IMR-90 (cell line): Measurements from ENCODE around the gene ASB4. TPM values are rescaled to one million over a fixed set of nuclear protein-coding genes. Genes with fewer than 3 reads are reported as not detected.

Experiments used
- ATAC-seq: fragments of 200-7000 bp; cut with Tn5 transposase; 2 replicates; pipeline ENCODE4 v1.9.1; 2020; ENCODE audit warnings: low read depth, mild to moderate bottlenecking, moderate library complexity
- BruUV-seq: library from RNA; stranded (reverse); fragments of 400-500 nt; replicated peaks from 2 replicates; lab custom pipeline; 2021; lab: Mats Ljungman, UMichigan
- CTCF ChIA-PET: fragments of 300-600 bp; formaldehyde crosslinking; extraction: SDS; loops from one replicate; lab custom pipeline; 2021; ENCODE audit warnings: antibody characterized with exemption; lab: Yijun Ruan, JAX
- POLR2A ChIA-PET: fragments of 300-600 bp; sonication (Branson Sonifier 250); formaldehyde crosslinking; loops from one replicate; lab custom pipeline; 2022; ENCODE audit warnings: antibody characterized with exemption; ENCODE audit not compliant: unreplicated experiment; lab: Charles Lee
- DNase-seq: peaks from one replicate; pipeline ENCODE4 v3.0.0; 2013
- H2AFZ ChIP-seq: replicated peaks from 2 replicates; pipeline ENCODE3; 2013; ENCODE audit warnings: low read length, mild to moderate bottlenecking; ENCODE audit not compliant: poor library complexity
- H2AK5ac ChIP-seq: 2 replicates; pipeline ENCODE4 v1.6.1; 2013; ENCODE audit warnings: low read depth, low read length, inconsistent platforms
- H2AK9ac ChIP-seq: replicated peaks from 2 replicates; pipeline ENCODE3; 2013; ENCODE audit warnings: mild to moderate bottlenecking, low read depth, low read length, moderate library complexity; ENCODE audit not compliant: poor library complexity
- H2BK120ac ChIP-seq: 2 replicates; pipeline ENCODE4 v1.6.1; 2013; ENCODE audit warnings: low read depth, low read length, inconsistent platforms
- H2BK15ac ChIP-seq: 3 replicates; pipeline ENCODE4 v1.6.1; 2013; ENCODE audit warnings: low read depth, low read length, inconsistent platforms
- H2BK20ac ChIP-seq: 2 replicates; pipeline ENCODE4 v1.6.1; 2013; ENCODE audit warnings: low read depth, mild to moderate bottlenecking, inconsistent platforms, low read length, moderate library complexity
- H2BK5ac ChIP-seq: 2 replicates; pipeline ENCODE4 v1.6.1; 2013; ENCODE audit warnings: mild to moderate bottlenecking, low read depth, low read length, inconsistent platforms; ENCODE audit not compliant: poor library complexity, severe bottlenecking
- H3K14ac ChIP-seq: replicated peaks from 2 replicates; pipeline ENCODE4 v1.6.1; 2013; ENCODE audit warnings: low read depth, low read length, inconsistent platforms
- H3K18ac ChIP-seq: 2 replicates; pipeline ENCODE4 v1.6.1; 2013; ENCODE audit warnings: low read depth, low read length, control low read depth
- H3K23ac ChIP-seq: 2 replicates; pipeline ENCODE4 v1.6.1; 2013; ENCODE audit warnings: low read depth, low read length, inconsistent platforms
- H3K27ac ChIP-seq: 2 replicates; pipeline ENCODE4 v1.5.1; 2013; ENCODE audit warnings: mild to moderate bottlenecking, control low read depth, low read length; ENCODE audit not compliant: insufficient read depth
- H3K27me3 ChIP-seq: 2 replicates; pipeline ENCODE4 v1.6.1; 2013; ENCODE audit warnings: low read length; ENCODE audit not compliant: control insufficient read depth, insufficient read depth
- H3K36me3 ChIP-seq: 2 replicates; pipeline ENCODE4 v1.6.1; 2013; ENCODE audit warnings: low read length, mixed read lengths; ENCODE audit not compliant: control insufficient read depth, insufficient read depth
- H3K4ac ChIP-seq: 2 replicates; pipeline ENCODE4 v1.6.1; 2013; ENCODE audit warnings: low read depth, low read length, inconsistent platforms
- H3K4me1 ChIP-seq: 2 replicates; pipeline ENCODE4 v1.6.1; 2013; ENCODE audit warnings: low read length, mixed read lengths; ENCODE audit not compliant: control insufficient read depth, insufficient read depth
- H3K4me2 ChIP-seq: 2 replicates; pipeline ENCODE4 v1.6.1; 2013; ENCODE audit warnings: low read depth, mild to moderate bottlenecking, control low read depth, low read length, moderate library complexity
- H3K4me3 ChIP-seq: 2 replicates; pipeline ENCODE4 v1.5.1; 2013; ENCODE audit warnings: low read depth, mild to moderate bottlenecking, control low read depth, low read length, moderate library complexity; ENCODE audit not compliant: insufficient read depth
- H3K56ac ChIP-seq: 2 replicates; pipeline ENCODE4 v1.6.1; 2013; ENCODE audit warnings: low read length, inconsistent platforms; ENCODE audit not compliant: insufficient read depth; ENCODE audit errors: extremely low read depth
- H3K79me1 ChIP-seq, 2 experiments: 2 replicates each; pipeline ENCODE4 v1.6.1; 2013; ENCODE audit warnings: low read length in 2 of 2, inconsistent platforms in 1 of 2, low read depth in 1 of 2
- H3K9ac ChIP-seq: 2 replicates; pipeline ENCODE4 v1.6.1; 2013; ENCODE audit warnings: low read depth, low read length, control low read depth
- H3K9me1 ChIP-seq: 2 replicates; pipeline ENCODE4 v1.6.1; 2013; ENCODE audit warnings: low read length, inconsistent platforms; ENCODE audit not compliant: insufficient read depth
- H3K9me3 ChIP-seq: 2 replicates; pipeline ENCODE4 v1.6.1; 2013; ENCODE audit warnings: low read length; ENCODE audit not compliant: control insufficient read depth, insufficient read depth
- H4K20me1 ChIP-seq: 2 replicates; pipeline ENCODE4 v1.6.1; 2013; ENCODE audit warnings: low read length, inconsistent platforms; ENCODE audit not compliant: insufficient read depth
- H4K5ac ChIP-seq: 2 replicates; pipeline ENCODE4 v1.6.1; 2013; ENCODE audit warnings: mild to moderate bottlenecking, low read depth, low read length, control low read depth
- H4K8ac ChIP-seq, 2 experiments: 2 replicates each; pipeline ENCODE4 v1.6.1; 2013; ENCODE audit warnings: low read depth in 2 of 2, low read length in 2 of 2, control low read depth in 1 of 2, inconsistent platforms in 1 of 2
- H4K91ac ChIP-seq: 2 replicates; pipeline ENCODE4 v1.6.1; 2013; ENCODE audit warnings: low read depth, low read length, inconsistent platforms; ENCODE audit not compliant: insufficient read depth
- CHD1 ChIP-seq: IDR thresholded peaks from 2 replicates; pipeline ENCODE4 v1.6.1; 2012; ENCODE audit warnings: low read depth, low read length, improper control_type of control experiment
- CTCF ChIP-seq: conservative IDR thresholded peaks from 2 replicates; pipeline ENCODE4 v1.5.1; 2012; ENCODE audit warnings: mild to moderate bottlenecking, low read depth, low read length, improper control_type of control experiment
- FOS ChIP-seq: fragments of 150-350 bp; IDR thresholded peaks from 2 replicates; pipeline ENCODE4 v1.6.1; 2016; ENCODE audit warnings: low read depth, low read length
- MAZ ChIP-seq: IDR thresholded peaks from 2 replicates; pipeline ENCODE4 v1.6.1; 2012; ENCODE audit warnings: low read depth, mild to moderate bottlenecking, low read length, improper control_type of control experiment, moderate library complexity, borderline replicate concordance
- MXI1 ChIP-seq: IDR thresholded peaks from 2 replicates; pipeline ENCODE4 v1.6.1; 2012; ENCODE audit warnings: low read depth, mild to moderate bottlenecking, low read length, moderate library complexity, borderline replicate concordance
- NFE2L2 ChIP-seq: fragments of 150-350 bp; IDR thresholded peaks from 2 replicates; pipeline ENCODE4 v1.6.1; 2016; ENCODE audit warnings: low read depth, mild to moderate bottlenecking, low read length
- POLR2A ChIP-seq: IDR thresholded peaks from 2 replicates; pipeline ENCODE4 v1.6.1; 2012; ENCODE audit warnings: mild to moderate bottlenecking, low read depth, low read length
- RAD21 ChIP-seq: IDR thresholded peaks from 2 replicates; pipeline ENCODE4 v1.6.1; 2012; ENCODE audit warnings: low read length, improper control_type of control experiment
- RCOR1 ChIP-seq: IDR thresholded peaks from 2 replicates; pipeline ENCODE4 v1.6.1; 2012; ENCODE audit warnings: mild to moderate bottlenecking, low read length, improper control_type of control experiment; ENCODE audit not compliant: insufficient replicate concordance
- RFX5 ChIP-seq: IDR thresholded peaks from 2 replicates; pipeline ENCODE4 v1.8.0; 2012; ENCODE audit warnings: low read depth, mild to moderate bottlenecking, low read length, moderate library complexity
- SMC3 ChIP-seq: fragments of 150-350 bp; IDR thresholded peaks from 2 replicates; pipeline ENCODE4 v1.6.1; 2016; ENCODE audit warnings: low read depth, mild to moderate bottlenecking, antibody characterized with exemption, low read length, moderate library complexity
- WGBS, 2 experiments: methylation state at CpG; one replicate each; pipeline versions ENCODE4 v1.1.5 to v1.1.7; 2013; ENCODE audit warnings: missing lambda C conversion rate in 2 of 2; ENCODE audit not compliant: insufficient read length in 1 of 2; ENCODE audit errors: extremely low coverage in 2 of 2; 5-methylcytosine and 5-hydroxymethylcytosine counted together
- dilution Hi-C: fragments of 300-500 bp; cut with HindIII; formaldehyde crosslinking; loops from one replicate; pipeline ENCODE4 v1.14.3; 2018; ENCODE audit warnings: low sequenced_read_pairs; ENCODE audit not compliant: unreplicated experiment
- in situ Hi-C: fragments of 300-500 bp; cut with MboI; formaldehyde crosslinking; loops from 3 replicates; pipeline ENCODE4 v1.14.3; 2019; ENCODE audit warnings: low sequenced_read_pairs, inconsistent platforms, mixed read lengths
- intact Hi-C: fragments of 100-400 bp; cut with micrococcal nuclease; formaldehyde crosslinking; loops from 2 replicates; pipeline ENCODE4 v1.10.0; 2022
- polyA plus RNA-seq, 3 experiments: library from polyadenylated mRNA; depleted of rRNA; stranded (reverse); fragments of >200 nt; gene quantifications; 2 replicates each; pipeline ENCODE4 v1.2.3, GENCODE V29; 2012; ENCODE audit warnings: low replicate concordance in 1 of 3
- total RNA-seq: library from RNA; depleted of rRNA; stranded (reverse); fragments of >200 nt; gene quantifications from 2 replicates; pipeline ENCODE4 v1.2.3, GENCODE V29; 2012

The ASB4 gene
- total and polyA plus RNA-seq, 2 of the 4 experiments (the other 2 are of a cell fraction) = not detected

- Histone ChIP-seq H3K9ac (no peak overlapping the region), H4K8ac (no peak overlapping the region), H3K4me2 (no peak overlapping the region), H3K4me3 (no peak overlapping the region), H2BK5ac (no peak overlapping the region), H3K27ac (no peak overlapping the region), H3K9me3 (no peaks in the 10 kb centered on the region), H2AK5ac (no peak overlapping the region), H4K20me1 (no peaks in the 10 kb centered on the region), H4K5ac (no peak overlapping the region), H4K91ac (no peak overlapping the region), H3K4ac (no peak overlapping the region), H2AK9ac (no peak overlapping the region), H3K4me1 (no peaks in the 10 kb centered on the region), H2BK20ac (no peak overlapping the region), H3K36me3 (no peaks in the 10 kb centered on the region), H2BK15ac (no peak overlapping the region), H3K23ac (no peak overlapping the region), H3K56ac (no peak overlapping the region), H2BK120ac (no peak overlapping the region), H3K18ac (no peak overlapping the region), H3K79me1 (no peaks in the 10 kb centered on the region), H2AFZ (no peak overlapping the region), H3K27me3 (peaks cover 2% of the 10 kb centered on the region), H3K9me1 (no peaks in the 10 kb centered on the region), H3K14ac (no peak overlapping the region)
- DNase-seq (no peak), ATAC-seq (no peak)
- ChIA-PET CTCF (interaction anchor here (0.5 to 2.0 kb wide), 2 partner anchors 14 to 120 kb away, joined by 3 to 5 read pairs; no protein-coding TSS in a partner anchor), POLR2A (no interaction called here)
- in situ Hi-C loops (no loop called here), dilution Hi-C loops (no loop called here), intact Hi-C loops (no loop called here)
- no CpG with 5 or more reads among the region's 3 CpGs for WGBS, 2 experiments
- TF ChIP-seq MXI1 (no peak), RCOR1 (no peak), CHD1 (no peak), RAD21 (no peak), POLR2A (no peak), FOS (no peak), RFX5 (no peak), CTCF (no peak), NFE2L2 (no peak), MAZ (no peak), SMC3 (no peak)
- no TSS peak for BruUV-seq
These were observed 73.1 kb downstream of the ASB4 start for GRCh38 chr7:95558864-95559263.
